Rectal smooth muscle tissue (tissue), 1 donor: Measurements from ENCODE around the gene C1orf159.
"Not testable (repeated sequence)": the region's sequence is repeated elsewhere in the genome, so short reads cannot be mapped to it uniquely, and the experiment has no call there.

Experiments
- H3K27ac ChIP-seq: one replicate; pipeline ENCODE4 v1.7.0; 2013; ENCODE audit warnings: low read depth, low read length, inconsistent platforms
- H3K27me3 ChIP-seq: one replicate; pipeline ENCODE4 v1.7.0; 2013; ENCODE audit warnings: low read length; ENCODE audit not compliant: control insufficient read depth, insufficient read depth
- H3K36me3 ChIP-seq: one replicate; pipeline ENCODE4 v1.7.0; 2013; ENCODE audit warnings: low read length; ENCODE audit not compliant: control insufficient read depth, insufficient read depth
- H3K4me1 ChIP-seq: one replicate; pipeline ENCODE4 v1.7.0; 2013; ENCODE audit warnings: low read length; ENCODE audit not compliant: control insufficient read depth, insufficient read depth
- H3K4me3 ChIP-seq: one replicate; pipeline ENCODE4 v1.7.0; 2013; ENCODE audit warnings: low read length
- H3K9ac ChIP-seq: one replicate; pipeline ENCODE4 v1.7.0; 2013; ENCODE audit warnings: low read length

The C1orf159 gene

DNA sequence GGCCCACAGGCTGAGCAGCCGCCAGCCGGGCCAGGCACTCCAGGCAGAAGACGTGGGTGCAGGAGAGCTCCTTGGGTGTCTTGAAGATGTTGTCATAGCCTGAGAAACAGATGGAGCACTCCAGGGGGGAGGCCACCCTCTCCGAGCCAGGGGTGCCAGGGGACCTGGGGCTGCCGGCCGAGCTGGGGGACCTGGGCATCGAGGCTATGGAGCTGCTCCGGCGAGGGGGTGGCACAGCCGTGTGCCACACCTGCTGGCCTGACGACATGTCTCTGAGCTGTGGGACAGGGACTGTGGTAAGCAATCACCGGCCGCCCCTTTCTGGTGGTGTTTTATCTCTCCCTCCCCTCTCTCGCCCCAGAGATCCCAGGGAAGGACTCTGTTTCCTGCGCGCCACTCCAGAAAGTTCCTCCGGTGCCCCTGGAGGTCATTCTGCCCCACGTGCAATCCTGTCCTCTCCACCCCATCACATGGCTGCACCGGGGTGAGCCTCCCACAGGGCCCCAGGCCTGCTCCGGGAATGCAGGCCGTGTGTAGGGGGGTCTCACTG lies 43.5 kb downstream of the C1orf159 start:
- H3K4me3 ChIP-seq = no peak overlapping the region
- no peaks in the 10 kb centered on the region for H3K36me3 ChIP-seq
- H3K4me1 ChIP-seq = no peaks in the 10 kb centered on the region
- H3K27me3 ChIP-seq = peaks cover 12% of the 10 kb centered on the region
- no peak overlapping the region for H3K9ac ChIP-seq
- no peak overlapping the region for H3K27ac ChIP-seq

DNA sequence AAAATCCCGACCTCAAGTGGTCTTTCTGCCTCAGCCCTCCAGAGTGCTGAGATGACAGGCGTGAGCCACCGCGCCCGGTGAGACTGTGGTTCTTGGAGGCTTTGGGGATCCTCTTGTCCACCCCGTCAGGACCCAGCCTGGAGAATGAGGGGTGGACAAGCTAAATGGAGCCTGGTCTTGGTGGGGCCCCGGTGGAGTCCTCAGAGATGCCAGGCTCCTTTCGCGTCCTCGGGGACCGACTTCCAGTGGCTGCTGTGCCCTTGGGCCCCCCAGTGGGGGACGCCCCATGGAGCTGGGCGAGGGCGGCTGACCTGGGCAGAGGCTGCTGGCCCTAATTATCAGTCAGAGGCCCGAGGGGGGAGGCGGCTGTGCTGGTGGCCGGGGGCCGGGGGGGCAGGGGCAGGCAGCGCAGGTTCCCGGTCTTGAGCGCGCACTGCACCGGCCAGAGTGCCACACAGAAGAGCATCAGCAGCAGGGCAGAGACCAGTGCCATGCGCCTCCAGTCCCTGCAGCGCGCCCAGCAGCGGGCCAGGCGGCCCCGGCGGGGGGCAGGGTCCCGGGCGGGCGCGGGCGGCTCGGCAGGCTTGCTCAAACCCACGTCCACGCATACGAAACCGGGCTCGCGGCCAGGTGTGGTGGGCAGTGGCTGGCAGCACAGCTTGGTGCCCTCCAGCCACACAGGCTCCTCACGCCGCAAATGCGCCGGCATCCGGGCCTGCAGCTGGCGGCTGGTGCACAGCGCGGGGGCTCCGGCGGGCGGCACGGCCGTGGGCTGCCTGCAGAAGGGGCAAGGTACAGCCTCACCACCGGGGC lies 44.2 kb downstream of the C1orf159 start:
- Histone ChIP-seq H3K4me3 (no peak overlapping the region), H3K4me1 (no peaks in the 10 kb centered on the region), H3K36me3 (no peaks in the 10 kb centered on the region), H3K27ac (no peak overlapping the region), H3K27me3 (peaks cover 12% of the 10 kb centered on the region), H3K9ac (no peak overlapping the region)

DNA sequence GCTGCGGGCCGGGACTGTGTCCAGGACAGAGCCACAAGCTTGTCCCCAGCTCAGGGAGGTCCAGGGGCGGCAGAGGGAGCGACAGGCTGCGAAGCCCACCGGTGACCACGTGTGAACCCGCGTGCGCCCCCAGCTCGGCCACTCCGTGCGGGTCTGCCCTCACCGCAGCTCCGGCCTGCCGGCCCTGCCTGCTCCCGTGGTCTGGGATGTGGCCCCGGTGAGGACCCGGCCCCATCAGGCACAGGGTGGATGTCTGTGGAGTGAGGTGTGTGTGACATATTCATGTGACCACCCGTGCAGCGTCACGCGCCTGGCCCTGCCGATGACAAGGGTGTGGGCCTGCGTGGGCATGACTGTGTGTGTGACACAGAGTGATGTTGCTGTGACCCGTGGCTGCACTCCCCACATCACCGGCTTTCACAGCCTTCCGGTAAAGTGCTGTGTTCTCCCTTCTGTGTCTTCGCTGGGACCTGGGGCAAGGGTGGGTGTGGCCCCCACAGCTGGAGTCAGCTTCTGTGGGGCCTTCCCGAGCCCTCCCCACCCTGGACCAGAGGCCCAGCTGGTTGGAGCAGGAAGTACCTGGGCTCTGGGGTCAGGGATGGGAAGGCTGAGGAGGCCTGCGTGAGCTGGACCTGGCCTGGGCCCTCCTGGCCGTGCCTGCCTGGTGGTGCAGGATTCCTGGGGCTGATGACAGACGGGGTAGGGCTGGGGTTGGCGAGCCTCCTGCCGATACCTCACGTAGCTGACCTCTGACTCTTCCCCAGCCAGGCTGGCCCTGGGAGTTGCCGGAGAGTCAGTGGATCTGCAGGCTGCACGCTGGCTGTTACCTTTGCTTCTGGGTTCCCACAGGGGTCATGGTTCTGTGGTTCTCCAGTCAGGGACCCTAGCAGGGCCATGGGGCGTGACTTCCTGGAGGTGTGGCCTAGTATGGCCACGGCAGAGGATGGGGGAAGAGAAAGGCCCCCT lies 45.9 kb downstream of the C1orf159 start:
- Histone ChIP-seq H3K4me3 (peak overlapping the region; percentile 70), H3K27me3 (peaks cover 12% of the 10 kb centered on the region), H3K36me3 (no peaks in the 10 kb centered on the region), H3K9ac (no peak overlapping the region), H3K27ac (no peak overlapping the region), H3K4me1 (no peaks in the 10 kb centered on the region)

DNA sequence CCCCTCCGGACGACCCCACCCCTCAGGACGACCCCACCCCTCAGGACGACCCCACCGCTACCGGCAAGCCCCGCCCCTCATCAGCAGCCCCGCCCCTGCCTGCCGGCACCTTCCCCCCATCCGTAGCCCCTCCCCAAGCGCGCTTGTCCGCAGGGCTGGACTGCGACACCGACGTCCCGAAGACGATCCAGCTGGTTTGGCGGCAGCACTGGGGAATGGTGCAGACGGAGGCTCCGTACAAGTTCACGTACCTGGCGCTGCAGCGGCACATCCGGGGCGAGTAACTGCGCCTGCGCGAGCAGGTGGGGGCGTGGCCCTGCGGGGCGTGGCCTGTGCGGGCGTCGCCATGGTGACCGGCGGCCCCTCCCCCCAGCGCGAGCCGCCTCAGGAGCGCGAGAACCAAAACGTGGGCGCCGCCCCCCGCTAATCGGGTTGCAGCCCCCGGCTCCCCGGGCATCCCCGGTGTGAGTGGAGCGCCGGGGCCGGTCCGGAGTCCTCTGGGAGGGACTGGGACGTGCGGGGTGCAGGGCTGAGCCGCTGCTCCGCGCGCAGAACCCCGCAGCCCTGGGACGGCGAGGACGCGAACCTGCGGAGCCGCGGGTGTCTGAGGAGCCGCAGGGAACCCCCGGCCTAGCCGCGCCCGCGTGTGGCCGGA lies 46.7 kb downstream of the C1orf159 start:
- peak overlapping the region; percentile 70 for H3K4me3 ChIP-seq
- peak overlapping the region; percentile 40 for H3K9ac ChIP-seq
- H3K27ac ChIP-seq = peak overlapping the region; percentile 14
- H3K27me3 ChIP-seq = peaks cover 8% of the 10 kb centered on the region
- no peaks in the 10 kb centered on the region for H3K36me3 ChIP-seq
- no peaks in the 10 kb centered on the region for H3K4me1 ChIP-seq

DNA sequence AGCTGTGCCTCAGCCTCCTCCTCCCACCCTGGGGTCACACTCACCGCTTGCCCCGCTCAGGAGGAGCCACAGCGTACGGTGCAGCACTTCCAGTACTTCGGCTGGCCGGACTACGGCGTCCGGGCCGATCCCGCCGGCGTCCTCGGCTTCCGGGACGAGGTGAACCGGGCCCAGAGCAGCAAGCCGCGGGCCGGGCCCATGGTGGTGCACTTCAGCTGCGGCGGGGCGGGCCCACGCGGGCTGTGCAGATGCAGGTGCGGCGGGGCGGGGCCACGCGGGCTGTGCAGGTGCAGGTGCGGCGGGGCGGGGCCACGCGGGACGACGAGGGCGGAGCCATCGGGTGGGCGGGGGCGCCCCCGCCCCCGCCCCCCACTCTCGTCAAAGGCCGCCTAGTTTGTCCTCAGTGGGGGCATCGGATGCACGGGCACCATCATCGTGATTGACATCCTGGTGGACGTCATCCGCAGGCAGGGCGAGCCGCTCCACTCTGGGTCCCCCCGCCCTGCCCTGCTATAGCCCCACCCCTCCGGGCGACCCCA lies 47.3 kb downstream of the C1orf159 start:
- H3K27ac ChIP-seq = no peak overlapping the region

DNA sequence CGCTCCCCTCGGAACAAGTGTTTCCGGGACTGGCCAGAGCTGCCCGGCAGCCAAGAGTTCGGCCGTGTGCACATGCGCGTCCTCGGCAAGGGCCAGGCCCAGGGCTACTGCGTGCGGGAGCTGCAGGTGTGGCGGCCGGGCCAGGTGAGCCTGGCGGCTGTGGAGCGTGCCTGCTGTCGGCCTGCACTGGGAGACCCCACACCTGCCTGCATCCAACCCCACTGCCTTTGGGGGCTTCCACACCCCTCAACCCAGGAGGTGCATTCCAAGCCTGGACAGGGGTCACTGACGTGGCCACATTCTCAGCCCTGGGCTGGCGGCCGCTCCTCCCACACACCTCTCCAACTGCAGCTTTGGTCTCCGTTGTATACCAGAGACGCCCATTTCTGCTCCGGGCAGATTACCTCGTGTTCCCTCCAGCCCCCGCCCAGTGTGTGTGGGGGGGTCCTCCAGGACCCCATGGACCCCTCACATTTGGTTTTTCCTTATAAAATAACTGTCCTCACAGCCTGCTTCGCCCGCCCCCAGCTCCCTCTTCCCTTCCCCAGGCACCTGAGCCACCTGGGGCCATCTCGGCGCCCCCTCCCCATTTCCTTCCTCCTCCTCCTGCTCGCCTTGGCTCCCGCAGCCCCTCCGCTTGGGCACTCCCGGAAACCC lies 47.9 kb downstream of the C1orf159 start:
- no peaks in the 10 kb centered on the region for H3K36me3 ChIP-seq
- no peak overlapping the region for H3K27ac ChIP-seq
- H3K9ac ChIP-seq = no peak overlapping the region
- H3K4me3 ChIP-seq = peak overlapping the region; percentile 6
- H3K4me1 ChIP-seq = no peaks in the 10 kb centered on the region
- peaks cover 15% of the 10 kb centered on the region for H3K27me3 ChIP-seq

More for the DNA sequence above, 47.3 kb downstream of the C1orf159 start:
- no peak overlapping the region for H3K9ac ChIP-seq
- H3K36me3 ChIP-seq = no peaks in the 10 kb centered on the region
- H3K27me3 ChIP-seq = peaks cover 13% of the 10 kb centered on the region
- H3K4me1 ChIP-seq = no peaks in the 10 kb centered on the region
- peak overlapping the region; percentile 6 for H3K4me3 ChIP-seq

DNA sequence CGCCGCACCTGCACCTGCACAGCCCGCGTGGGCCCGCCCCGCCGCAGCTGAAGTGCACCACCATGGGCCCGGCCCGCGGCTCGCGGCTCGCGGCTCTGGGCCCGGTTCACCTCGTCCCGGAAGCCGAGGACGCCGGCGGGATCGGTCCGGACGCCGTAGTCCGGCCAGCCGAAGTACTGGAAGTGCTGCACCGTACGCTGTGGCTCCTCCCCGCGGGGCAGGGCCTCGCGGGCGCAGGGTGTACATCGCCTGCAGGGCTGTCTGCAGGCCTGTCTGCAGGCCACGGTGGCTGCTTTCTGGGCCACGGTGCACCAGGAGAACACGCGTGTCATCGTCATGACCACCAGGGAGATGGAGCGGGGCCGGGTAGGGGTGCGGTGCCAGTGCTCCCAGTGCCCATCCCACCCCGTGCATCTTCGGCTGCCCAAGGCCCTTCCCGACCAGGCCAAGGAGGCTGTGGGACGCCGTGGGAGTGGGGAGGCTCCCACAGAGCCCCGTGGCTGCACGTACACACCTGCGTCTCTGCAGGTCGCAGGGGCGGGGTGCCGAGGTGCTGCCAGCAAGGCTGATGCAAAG lies 48.5 kb downstream of the C1orf159 start:
- peaks cover 20% of the 10 kb centered on the region for H3K27me3 ChIP-seq
- no peak overlapping the region for H3K4me3 ChIP-seq
- H3K27ac ChIP-seq = no peak overlapping the region

DNA sequence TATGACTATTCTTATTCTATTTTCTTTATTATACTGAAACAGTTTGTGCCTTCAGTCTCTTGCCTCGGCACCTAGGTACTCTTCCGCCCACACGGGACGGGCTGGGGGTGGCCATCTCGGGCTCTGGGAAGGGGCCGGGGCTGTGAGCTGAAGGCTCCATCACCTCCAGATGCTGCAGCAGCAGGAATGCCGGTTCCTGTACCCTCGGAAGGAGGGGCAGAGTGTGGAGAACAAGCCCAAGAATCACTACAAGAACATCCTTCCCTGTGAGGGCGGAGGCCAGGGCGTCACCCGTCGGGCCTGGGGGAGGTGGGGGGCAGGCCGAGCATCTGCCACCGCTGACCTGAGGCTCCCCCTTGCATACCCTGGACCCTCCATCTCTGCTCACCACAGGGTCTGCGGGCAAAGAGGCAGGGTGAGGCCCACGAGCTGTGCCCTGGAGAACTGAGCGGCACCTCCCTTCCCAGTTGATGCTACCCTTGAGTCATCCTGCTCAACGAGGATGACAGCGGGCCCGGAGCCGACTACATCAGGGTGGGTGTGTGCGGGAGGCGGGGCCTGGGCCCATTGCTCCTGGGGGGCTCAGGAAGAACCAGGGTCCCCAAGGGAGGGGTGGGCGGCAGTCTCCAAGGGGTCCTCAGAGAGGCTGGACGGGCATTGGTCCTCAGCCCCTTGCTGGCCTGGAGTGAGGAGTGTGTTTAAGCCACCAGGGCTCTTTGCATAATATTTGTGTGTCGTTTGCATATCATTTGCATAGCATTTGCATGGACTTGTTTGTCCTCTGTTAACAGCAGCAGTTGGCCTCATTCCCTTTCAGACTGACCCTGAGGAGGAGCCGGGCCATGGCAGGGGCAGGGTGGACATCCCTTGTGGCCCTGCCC lies 49.2 kb downstream of the C1orf159 start:
- peaks cover 21% of the 10 kb centered on the region for H3K27me3 ChIP-seq
- no peaks in the 10 kb centered on the region for H3K4me1 ChIP-seq
- H3K4me3 ChIP-seq = no peak overlapping the region
- H3K27ac ChIP-seq = no peak overlapping the region
- no peak overlapping the region for H3K9ac ChIP-seq
- no peaks in the 10 kb centered on the region for H3K36me3 ChIP-seq

More for the DNA sequence above, 48.5 kb downstream of the C1orf159 start:
- no peaks in the 10 kb centered on the region for H3K36me3 ChIP-seq
- no peaks in the 10 kb centered on the region for H3K4me1 ChIP-seq
- H3K9ac ChIP-seq = no peak overlapping the region

DNA sequence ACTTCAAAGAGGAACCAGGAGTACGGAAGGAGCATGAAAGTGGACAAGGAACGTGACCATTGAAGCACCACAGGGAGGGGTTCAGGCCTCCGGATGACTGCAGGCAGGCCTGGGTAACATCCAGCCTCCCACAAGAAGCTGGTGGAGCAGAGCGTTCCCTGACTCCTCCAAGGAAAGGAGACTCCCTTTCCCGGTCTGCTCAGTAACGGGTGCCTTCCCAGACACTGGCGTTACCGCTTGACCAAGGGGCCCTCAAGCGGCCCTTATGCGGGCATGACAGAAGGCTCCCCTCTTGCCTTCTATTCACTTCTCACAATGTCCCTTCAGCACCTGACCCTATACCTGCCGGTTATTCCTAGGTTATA lies 50.0 kb downstream of the C1orf159 start:
- H3K27me3 ChIP-seq = peaks cover 27% of the 10 kb centered on the region
- H3K4me3 ChIP-seq, H3K27ac ChIP-seq, H3K9ac ChIP-seq, H3K36me3 ChIP-seq, H3K4me1 ChIP-seq: not testable (repeated sequence)

DNA sequence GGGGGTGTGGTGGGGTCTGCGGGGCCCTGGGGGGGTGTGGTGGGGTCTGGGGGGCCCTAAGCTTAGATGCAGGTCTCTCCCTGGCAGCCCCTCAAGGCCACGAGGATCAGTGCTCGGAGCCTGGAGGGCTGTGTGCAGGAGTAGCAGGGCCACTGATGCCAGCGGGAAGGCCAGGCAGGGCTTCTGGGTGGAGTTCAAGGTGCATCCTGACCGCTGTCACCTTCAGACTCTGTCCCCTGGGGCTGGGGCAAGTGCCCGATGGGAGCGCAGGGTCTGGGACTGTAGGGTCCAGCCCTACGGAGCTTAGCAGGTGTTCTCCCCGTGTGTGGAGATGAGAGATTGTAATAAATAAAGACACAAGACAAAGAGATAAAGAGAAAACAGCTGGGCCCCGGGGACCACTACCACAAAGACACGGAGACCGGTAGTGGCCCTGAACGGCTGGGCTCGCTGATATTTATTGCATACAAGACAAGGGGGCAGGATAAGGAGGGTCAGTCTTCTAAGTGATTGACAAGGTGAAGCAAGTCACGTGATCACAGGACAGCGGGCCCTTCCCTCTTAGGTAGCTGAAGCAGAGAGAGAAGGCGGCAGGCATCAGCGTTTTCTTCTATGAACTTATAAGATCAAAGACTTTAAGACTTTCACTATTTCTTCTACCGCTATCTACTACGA lies 50.5 kb downstream of the C1orf159 start:
- H3K9ac ChIP-seq = no peak overlapping the region
- H3K27me3 ChIP-seq = peaks cover 27% of the 10 kb centered on the region
- no peak overlapping the region for H3K4me3 ChIP-seq
- no peaks in the 10 kb centered on the region for H3K4me1 ChIP-seq
- H3K27ac ChIP-seq = no peak overlapping the region
- H3K36me3 ChIP-seq = no peaks in the 10 kb centered on the region
